Measurements from ENCODE around the gene PTF1A.
"Not testable (repeated sequence)": the region's sequence is repeated elsewhere in the genome, so short reads cannot be mapped to it uniquely, and the experiment has no call there.

PTF1A gene

DNA sequence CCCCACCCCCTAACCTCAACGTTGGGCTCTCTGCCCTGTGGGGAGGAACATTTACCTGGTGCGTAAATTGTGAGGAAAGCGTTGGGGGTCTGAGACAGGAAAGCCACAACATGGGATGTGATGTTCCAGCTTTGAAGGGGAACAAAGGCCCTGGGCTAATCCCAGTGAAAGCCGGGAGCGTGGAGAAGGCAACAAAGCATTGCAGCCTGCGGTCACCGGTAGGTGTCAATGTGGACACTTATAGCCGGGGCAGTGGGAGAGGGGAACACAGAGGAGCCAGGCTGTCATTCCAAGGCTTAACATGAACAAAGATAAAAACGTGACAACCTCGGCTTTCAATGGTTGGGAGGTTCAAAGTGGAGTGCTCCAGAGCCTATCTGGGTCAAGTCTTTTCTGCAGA lies 12.7 kb downstream of the PTF1A start:
- DNase-seq, result no peak

DNA sequence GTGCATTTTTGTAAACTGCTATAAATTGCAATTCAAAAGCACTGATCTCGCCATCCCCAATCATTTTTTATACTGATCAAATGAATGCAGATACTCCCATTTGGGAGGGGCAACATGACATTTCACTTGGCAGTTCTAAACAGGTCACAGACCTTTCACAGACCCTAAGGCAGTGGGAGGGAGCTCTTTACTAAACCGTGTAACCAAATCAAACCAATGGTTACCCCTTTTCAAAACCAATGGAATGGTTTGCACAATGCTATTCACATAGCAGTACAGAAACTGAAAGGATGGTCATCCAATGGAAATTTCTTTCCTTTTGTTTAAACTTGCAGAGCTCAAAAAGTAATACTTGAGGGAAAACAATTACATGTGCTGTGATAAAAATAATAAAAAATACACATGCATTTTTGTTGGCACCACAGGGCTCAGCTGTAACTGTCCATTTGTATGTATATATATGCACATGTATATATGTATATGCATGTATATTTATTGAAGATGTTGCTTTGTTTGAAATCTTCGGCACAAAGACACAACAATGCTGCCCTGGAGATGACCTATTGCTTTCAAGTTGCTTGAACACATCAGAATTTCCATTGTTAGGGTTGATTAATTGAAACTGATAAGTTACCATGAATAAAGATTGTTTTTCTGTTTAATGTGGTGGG lies 14.0 kb downstream of the PTF1A start:
- DNase-seq, result no peak

DNA sequence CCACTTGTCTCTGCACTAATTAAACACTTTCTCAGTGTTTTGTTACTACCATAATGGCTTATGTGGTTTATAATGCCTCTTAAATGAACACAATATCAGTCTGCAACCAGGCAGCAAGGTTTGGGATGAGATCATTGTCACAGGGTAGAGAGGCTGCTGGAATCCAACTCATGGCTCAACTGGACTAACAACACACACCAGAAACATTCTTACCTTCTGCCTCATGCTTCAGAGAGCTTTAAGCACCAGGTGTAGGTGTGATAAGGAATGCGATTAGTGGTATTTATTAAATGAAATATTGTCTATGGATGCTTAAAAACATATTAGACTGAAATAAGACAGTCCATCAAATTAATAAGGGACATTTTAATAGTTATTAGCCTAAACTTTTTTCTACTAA lies 25.4 kb downstream of the PTF1A start:
- DNase-seq, result no peak

DNA sequence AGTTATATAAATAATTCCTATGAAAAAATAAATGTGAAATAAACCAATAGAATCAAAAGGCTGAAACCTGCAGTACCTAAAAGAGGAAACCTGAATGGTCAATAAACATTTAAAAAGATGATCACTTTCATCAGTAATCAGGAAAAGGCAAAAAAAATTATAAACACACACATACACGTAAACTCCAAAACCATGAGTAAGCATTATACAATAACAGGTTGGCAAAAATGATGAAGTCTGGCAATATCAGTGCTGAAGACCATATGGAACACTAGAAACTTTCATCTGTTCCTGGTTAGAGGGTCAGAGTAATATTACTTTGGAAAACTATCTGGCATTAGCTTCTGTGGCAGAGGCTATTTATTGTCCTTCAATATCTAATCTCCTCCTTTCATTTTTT lies 38.5 kb downstream of the PTF1A start:
- DNase-seq, result no peak

DNA sequence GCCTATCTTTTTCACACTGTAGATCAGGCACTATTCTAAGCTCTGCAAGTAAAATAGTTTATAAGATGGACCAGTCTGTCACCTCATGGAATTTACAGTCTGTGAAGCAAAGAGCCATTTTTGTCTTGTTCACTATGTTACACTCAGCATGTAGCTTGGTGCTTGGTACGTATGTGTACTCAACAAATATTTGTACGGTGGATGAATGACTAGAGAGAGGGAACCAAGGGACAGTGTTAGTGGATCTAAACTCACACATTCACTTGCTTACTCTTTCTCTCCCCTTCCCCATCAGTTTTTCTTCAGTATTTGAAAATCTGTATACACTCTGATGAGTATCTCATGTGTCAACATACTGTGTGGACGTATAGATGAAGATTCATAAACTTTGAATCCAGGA lies 45.9 kb downstream of the PTF1A start:
- no peak for DNase-seq

DNA sequence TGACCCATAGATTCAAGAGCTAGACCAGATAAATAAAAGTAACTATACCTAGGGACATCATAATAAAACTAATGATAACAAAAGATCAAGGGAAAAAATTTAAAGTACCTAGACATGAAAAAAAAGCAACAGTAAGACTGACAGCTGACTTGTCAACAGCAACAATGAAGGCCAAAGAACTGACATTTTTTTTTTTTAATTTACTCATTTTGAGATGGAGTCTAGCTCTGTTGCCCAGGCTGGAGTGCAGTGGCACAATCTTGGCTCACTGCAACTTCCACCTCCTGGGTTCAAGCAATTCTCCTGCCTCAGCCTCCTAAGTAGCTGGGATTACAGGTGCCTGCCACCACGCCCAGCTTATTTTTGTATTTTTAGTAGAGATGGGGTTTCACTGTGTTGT lies 49.7 kb downstream of the PTF1A start:
- not testable (repeated sequence) for DNase-seq
